Retinal pigment epithelial cell (primary cell): Measurements from ENCODE around the gene MTMR2.

Source experiments
- DNase-seq: peaks from one replicate; pipeline ENCODE4 v3.0.0-alpha.2; 2010; ENCODE audit warnings: low read depth
- H3K4me3 ChIP-seq: 2 replicates; pipeline ENCODE4 v1.5.1; 2011; ENCODE audit warnings: mild to moderate bottlenecking, low read length, control low read depth, moderate library complexity
- CTCF ChIP-seq: conservative IDR thresholded peaks from 2 replicates; pipeline ENCODE4 v1.5.1; 2011; ENCODE audit warnings: low read depth, low read length, control low read depth, inconsistent platforms

MTMR2 gene

GRCh38 chr11:95926726-95927125 is 2.8 kb upstream of the MTMR2 start:
- H3K4me3 ChIP-seq, result no peak overlapping the region
- no peak for DNase-seq
- TF ChIP-seq CTCF, result no peak

- no peak for DNase-seq
- H3K4me3 ChIP-seq, result peak overlapping the region; percentile 95
- no peak for TF ChIP-seq CTCF
Observed at GRCh38 chr11:95925011-95925410, 1.1 kb upstream of the MTMR2 start.

- peak overlapping the region; percentile 95 for H3K4me3 ChIP-seq
- TF ChIP-seq CTCF, result no peak
- DNase-seq, result no peak
Observed at GRCh38 chr11:95924414-95924760, 480 bp upstream of the MTMR2 start.

GRCh38 chr11:95923439-95923727 is 524 bp downstream of the MTMR2 start:
- no peak for DNase-seq
- TF ChIP-seq CTCF, result no peak
- H3K4me3 ChIP-seq, result peak overlapping the region; percentile 95

- no peak for DNase-seq
- peak overlapping the region; percentile 95 for H3K4me3 ChIP-seq
- no peak for TF ChIP-seq CTCF
Observed at GRCh38 chr11:95922536-95923438, 1.1 kb downstream of the MTMR2 start.

GRCh38 chr11:95922099-95922498 is 1.8 kb downstream of the MTMR2 start:
- no peak overlapping the region for H3K4me3 ChIP-seq
- no peak for DNase-seq
- TF ChIP-seq CTCF, result no peak

GRCh38 chr11:95920460-95921105 is 3.3 kb downstream of the MTMR2 start:
- no peak for TF ChIP-seq CTCF
- no peak overlapping the region for H3K4me3 ChIP-seq
- DNase-seq, result no peak
